ENCODE data around the gene BIRC2.
A peak's percentile ranks its signal among the peaks of the same experiment; 100 is the strongest.
"Not testable (repeated sequence)": the region's sequence is repeated elsewhere in the genome, so short reads cannot be mapped to it uniquely, and the experiment has no call there.

Gene BIRC2

GRCh38 chr11:102346748-102347461, at the start of gene BIRC2:
Gene BIRC2 (plus strand): TSS chr11:102347214. CDS start chr11:102349855, 2,641 bp downstream.
- DNase-seq: peak; percentile 95

GRCh38 chr11:102300837-102301236, 46.2 kb upstream of the BIRC2 start:
- not testable (repeated sequence) for DNase-seq

GRCh38 chr11:102302241-102302640, 44.8 kb upstream of the BIRC2 start:
- no peak for DNase-seq

- DNase-seq: no peak
Measured at GRCh38 chr11:102304686-102305085, 42.3 kb upstream of the BIRC2 start.

- DNase-seq: no peak
Measured at GRCh38 chr11:102305352-102306047, 41.5 kb upstream of the BIRC2 start.

GRCh38 chr11:102306048-102306597, 40.9 kb upstream of the BIRC2 start:
- DNase-seq: no peak

- DNase-seq: no peak
Measured at GRCh38 chr11:102306817-102307726, 39.9 kb upstream of the BIRC2 start.

GRCh38 chr11:102307727-102308038, 39.3 kb upstream of the BIRC2 start:
- no peak for DNase-seq

- DNase-seq: no peak
Measured at GRCh38 chr11:102309621-102310541, 37.1 kb upstream of the BIRC2 start.

- no peak for DNase-seq
Measured at GRCh38 chr11:102312667-102313066, 34.3 kb upstream of the BIRC2 start.

- no peak for DNase-seq
Measured at GRCh38 chr11:102313238-102313940, 33.6 kb upstream of the BIRC2 start.

GRCh38 chr11:102314784-102315183, 32.2 kb upstream of the BIRC2 start:
- DNase-seq: no peak

GRCh38 chr11:102316346-102316904, 30.6 kb upstream of the BIRC2 start:
- no peak for DNase-seq

- DNase-seq: peak; percentile 94
Measured at GRCh38 chr11:102317099-102317767, 29.8 kb upstream of the BIRC2 start, which contains the start of gene BIRC3. Gene BIRC3 (plus strand): TSS chr11:102317484. CDS start chr11:102324510, 7,026 bp downstream.

- no peak for DNase-seq
Measured at GRCh38 chr11:102317768-102318103, 29.3 kb upstream of the BIRC2 start.

- DNase-seq: peak; percentile 70
Measured at GRCh38 chr11:102318469-102318868, 28.5 kb upstream of the BIRC2 start.

- DNase-seq: no peak
Measured at GRCh38 chr11:102319544-102319943, 27.5 kb upstream of the BIRC2 start.

GRCh38 chr11:102320188-102320587, 26.8 kb upstream of the BIRC2 start:
- DNase-seq: no peak

- DNase-seq: no peak
Measured at GRCh38 chr11:102320679-102321078, 26.3 kb upstream of the BIRC2 start.

- DNase-seq: no peak
Measured at GRCh38 chr11:102322560-102322959, 24.5 kb upstream of the BIRC2 start.
